HG03378 (cell line): Measurements from ENCODE around the gene BLOC1S4.
"Not testable (repeated sequence)": the region's sequence is repeated elsewhere in the genome, so short reads cannot be mapped to it uniquely, and the experiment has no call there.

ENCODE experiments used
- ATAC-seq: cut with Tn5 transposase; IDR thresholded peaks from one replicate; pipeline ENCODE4 v1.9.1; 2021; ENCODE audit warnings: mild to moderate bottlenecking, moderate library complexity; ENCODE audit not compliant: unreplicated experiment

The BLOC1S4 gene

GRCh38 chr4:6716018-6716911, at the start of gene BLOC1S4:
BLOC1S4 (plus strand) TSS chr4:6716174; CDS start chr4:6716210, 36 bp downstream.
- peak; percentile 69 for ATAC-seq

- ATAC-seq: no peak
These were observed 47.6 kb upstream of the BLOC1S4 start for GRCh38 chr4:6668391-6668790.

DNA sequence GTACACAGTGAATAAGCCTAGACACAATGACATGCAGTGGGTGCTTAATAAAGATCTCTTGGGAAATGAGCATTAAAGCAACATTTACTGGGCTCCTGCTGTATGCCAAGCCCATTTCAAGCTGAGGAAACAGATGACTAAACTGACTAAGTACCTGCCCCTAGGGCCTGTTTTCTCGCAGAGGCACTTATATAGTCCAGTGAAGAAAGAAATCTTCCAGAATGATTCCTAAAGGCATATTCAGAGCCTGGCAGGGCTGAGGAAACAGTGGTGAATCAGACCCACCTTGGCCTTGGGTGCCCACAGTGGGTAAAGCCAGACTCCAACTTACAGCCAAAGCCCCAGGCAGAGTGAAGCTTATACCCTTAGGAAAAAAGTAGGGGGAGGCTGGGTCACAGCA, 44.3 kb upstream of the BLOC1S4 start:
- no peak for ATAC-seq

DNA sequence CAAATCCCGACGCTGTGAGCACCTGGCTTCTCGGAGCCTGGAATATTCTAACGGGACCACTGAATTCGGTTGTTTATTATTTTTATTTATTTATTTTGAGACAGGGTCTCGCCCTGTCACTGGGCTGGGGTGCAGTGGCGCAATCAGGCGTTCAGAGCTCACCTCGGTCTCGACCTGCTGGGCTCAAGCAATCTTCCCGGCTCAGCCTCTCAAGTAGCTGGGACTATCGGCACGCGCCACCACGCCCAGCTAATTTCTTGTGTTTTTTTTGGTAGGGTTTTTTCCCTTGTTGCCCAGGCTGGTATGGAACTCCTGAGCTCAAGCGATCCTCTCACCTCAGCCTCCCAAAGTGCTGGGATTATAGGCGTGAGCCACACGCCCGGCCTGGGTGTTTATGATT, 43.8 kb upstream of the BLOC1S4 start:
- no peak for ATAC-seq

- not testable (repeated sequence) for ATAC-seq
These were observed 43.3 kb upstream of the BLOC1S4 start for GRCh38 chr4:6672541-6673190.

GRCh38 chr4:6673191-6673659, 42.7 kb upstream of the BLOC1S4 start:
- not testable (repeated sequence) for ATAC-seq

DNA sequence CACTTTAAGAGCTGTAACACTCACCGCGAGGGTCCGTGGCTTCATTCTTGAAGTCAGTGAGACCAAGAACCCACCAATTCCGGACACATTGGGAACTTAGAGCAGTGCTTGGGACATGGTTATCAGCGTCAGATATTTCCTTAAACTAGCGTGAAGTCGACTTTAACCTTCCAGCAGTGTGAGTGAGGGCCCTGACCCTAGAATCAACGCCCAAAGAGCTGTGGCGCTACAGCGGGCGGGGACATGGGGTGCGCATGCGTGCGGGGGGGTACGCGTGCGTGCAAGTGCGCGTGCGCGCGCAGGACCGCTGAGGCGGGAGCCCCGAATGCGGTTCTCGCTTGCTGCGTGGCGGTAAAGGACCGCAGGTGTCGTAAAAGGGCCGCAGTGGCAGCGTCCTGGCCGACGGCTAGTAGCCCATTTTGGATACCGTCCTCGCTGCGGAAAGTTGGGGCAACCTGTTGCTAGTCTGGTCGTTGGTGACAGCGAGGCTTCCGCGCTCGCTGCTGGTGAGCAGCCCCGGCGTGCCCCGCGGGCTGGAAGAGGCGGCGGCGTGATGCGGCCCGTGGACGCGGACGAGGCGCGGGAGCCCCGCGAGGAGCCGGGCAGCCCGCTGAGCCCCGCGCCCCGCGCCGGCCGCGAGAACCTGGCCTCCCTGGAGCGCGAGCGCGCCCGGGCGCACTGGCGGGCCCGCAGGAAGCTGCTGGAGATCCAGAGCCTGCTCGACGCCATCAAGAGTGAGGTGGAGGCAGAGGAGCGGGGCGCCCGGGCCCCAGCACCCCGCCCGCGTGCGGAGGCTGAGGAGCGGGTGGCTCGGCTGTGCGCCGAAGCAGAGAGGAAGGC, 42.1 kb upstream of the BLOC1S4 start:
- ATAC-seq: peak; percentile 74

- peak; percentile 49 for ATAC-seq
These were observed 41.3 kb upstream of the BLOC1S4 start for GRCh38 chr4:6674500-6675149.

- no peak for ATAC-seq
These were observed 39.0 kb upstream of the BLOC1S4 start for GRCh38 chr4:6676722-6677558.

GRCh38 chr4:6680372-6681034, 35.5 kb upstream of the BLOC1S4 start:
- ATAC-seq: no peak

GRCh38 chr4:6681191-6681590, 34.8 kb upstream of the BLOC1S4 start:
- no peak for ATAC-seq

DNA sequence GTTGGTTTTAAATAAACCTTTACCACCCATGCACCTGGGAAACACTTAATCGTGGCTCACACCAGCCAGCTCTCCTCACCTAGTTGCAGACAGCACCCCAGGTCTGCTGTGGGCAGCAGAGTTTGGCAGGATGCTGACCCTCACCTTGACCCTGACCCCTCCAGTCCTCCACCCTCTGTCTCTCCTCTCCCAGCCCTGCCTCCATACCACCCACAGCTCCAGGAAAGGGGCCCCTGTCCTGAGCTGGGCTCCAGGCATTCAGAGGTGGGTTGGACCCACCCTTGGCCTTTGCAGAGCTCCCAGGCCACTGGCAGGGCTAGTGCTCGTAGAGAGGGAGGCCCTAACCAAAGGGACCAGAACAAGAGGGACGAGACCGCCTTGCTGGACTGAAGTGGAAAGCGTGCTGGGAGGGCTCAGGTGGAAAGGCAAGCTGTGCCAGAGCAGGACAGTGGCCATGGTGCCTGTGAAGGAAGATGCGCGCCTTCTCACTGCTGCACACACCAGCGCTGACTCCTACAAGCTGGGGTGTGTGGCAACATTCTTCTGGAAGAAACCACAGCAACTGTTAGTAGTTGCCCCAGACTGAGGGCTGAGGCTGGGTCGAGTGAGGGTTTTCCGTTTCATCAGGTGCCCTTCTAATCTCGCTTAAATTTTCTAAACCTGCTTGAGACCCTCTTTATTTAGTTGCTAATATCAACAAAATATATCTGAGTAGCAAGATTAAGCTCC, 32.9 kb upstream of the BLOC1S4 start:
- no peak for ATAC-seq

- ATAC-seq: no peak
These were observed 31.3 kb upstream of the BLOC1S4 start for GRCh38 chr4:6684656-6685055.

- no peak for ATAC-seq
These were observed 29.7 kb upstream of the BLOC1S4 start for GRCh38 chr4:6686104-6686787.

DNA sequence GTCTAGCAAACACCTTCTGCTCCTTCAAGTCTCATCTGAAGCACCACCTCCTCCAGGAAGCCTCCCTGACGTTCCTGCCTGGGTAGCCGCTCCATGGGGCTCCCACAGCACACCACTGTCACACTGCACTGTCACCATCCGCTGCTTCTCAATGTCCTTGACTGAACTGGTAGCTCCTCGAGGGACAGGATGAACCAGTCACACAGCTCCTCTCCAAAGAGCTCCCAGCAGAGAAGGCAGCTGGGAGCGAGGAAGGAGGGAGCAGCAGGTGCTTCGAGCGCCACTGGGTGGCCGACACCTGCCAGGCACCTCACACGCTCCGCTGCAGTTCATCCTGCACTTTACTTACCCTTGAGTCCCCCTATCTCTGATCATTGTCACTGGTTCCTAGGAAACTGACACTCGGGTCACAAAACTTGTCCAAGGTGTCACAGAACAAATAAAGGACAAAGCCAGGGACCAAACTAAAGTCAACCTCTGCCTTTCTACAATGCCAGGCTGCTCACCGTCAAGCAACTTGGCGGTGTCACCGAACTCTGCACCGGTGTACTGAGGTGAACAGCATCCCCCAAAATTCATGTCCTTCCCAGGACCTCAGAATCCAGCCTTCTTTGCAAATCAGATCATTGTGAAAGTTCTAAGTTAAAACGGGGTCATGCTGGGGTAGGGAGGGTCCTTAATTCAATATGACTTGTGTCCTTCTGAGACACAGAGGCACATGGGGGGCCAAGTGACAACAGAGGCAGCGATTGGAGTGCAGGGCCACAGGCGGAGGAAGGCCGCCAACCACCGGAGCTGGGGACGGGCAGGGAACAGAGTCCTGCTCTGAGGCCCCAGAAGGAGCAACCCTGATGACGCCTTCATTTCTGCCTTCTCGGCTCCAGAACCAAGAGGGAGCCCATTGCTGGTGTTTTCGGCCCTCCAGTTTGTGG, 27.8 kb upstream of the BLOC1S4 start:
- no peak for ATAC-seq

GRCh38 chr4:6688879-6689505, 27.0 kb upstream of the BLOC1S4 start:
- ATAC-seq: peak; percentile 71
